HG03280 (cell line): ENCODE measurements around the gene SPRED2.
A peak's percentile ranks its signal among the peaks of the same experiment; 100 is the strongest.

Experiments
- ATAC-seq: cut with Tn5 transposase; IDR thresholded peaks from one replicate; pipeline ENCODE4 v1.9.1; 2021; ENCODE audit warnings: mild to moderate bottlenecking, moderate library complexity; ENCODE audit not compliant: unreplicated experiment

Gene SPRED2

GRCh38 chr2:65416321-65416720, 16.1 kb downstream of the SPRED2 start:
- ATAC-seq: no peak

- ATAC-seq: no peak
Observed at GRCh38 chr2:65415091-65415490, 17.3 kb downstream of the SPRED2 start.

- ATAC-seq: no peak
Observed at GRCh38 chr2:65413610-65414009, 18.8 kb downstream of the SPRED2 start.

- no peak for ATAC-seq
Observed at GRCh38 chr2:65413106-65413505, 19.3 kb downstream of the SPRED2 start.

- no peak for ATAC-seq
Observed at GRCh38 chr2:65411056-65411795, 21.2 kb downstream of the SPRED2 start.

DNA sequence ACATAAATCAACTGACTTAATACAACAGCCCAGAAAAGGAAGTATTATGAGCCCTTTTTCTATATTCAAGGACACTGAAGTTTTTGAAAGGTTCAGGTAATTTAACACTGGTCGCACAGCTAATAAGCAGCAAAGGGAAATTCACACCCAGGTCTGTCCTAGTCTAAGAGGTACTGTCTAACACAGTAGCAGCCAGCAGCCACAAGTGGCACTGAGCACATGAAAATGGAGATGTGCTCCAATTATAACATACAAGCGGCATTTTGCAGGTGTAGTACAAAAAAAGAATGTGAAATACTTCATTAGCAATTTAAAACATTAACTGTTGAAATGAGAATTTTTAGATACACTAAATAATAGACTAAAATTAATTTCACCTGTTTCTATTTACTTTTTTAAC, 23.4 kb downstream of the SPRED2 start:
- no peak for ATAC-seq

- ATAC-seq: no peak
Observed at GRCh38 chr2:65407240-65407639, 25.2 kb downstream of the SPRED2 start.

- ATAC-seq: no peak
Observed at GRCh38 chr2:65404988-65405697, 27.3 kb downstream of the SPRED2 start.

- ATAC-seq: no peak
Observed at GRCh38 chr2:65403529-65403915, 28.9 kb downstream of the SPRED2 start.

GRCh38 chr2:65402780-65403528, 29.4 kb downstream of the SPRED2 start:
- no peak for ATAC-seq

- no peak for ATAC-seq
Observed at GRCh38 chr2:65402323-65402722, 30.1 kb downstream of the SPRED2 start.

GRCh38 chr2:65397122-65397521, 35.3 kb downstream of the SPRED2 start:
- ATAC-seq: no peak

- ATAC-seq: no peak
Observed at GRCh38 chr2:65396348-65397026, 35.9 kb downstream of the SPRED2 start.

GRCh38 chr2:65395621-65396347, 36.6 kb downstream of the SPRED2 start:
- ATAC-seq: no peak

DNA sequence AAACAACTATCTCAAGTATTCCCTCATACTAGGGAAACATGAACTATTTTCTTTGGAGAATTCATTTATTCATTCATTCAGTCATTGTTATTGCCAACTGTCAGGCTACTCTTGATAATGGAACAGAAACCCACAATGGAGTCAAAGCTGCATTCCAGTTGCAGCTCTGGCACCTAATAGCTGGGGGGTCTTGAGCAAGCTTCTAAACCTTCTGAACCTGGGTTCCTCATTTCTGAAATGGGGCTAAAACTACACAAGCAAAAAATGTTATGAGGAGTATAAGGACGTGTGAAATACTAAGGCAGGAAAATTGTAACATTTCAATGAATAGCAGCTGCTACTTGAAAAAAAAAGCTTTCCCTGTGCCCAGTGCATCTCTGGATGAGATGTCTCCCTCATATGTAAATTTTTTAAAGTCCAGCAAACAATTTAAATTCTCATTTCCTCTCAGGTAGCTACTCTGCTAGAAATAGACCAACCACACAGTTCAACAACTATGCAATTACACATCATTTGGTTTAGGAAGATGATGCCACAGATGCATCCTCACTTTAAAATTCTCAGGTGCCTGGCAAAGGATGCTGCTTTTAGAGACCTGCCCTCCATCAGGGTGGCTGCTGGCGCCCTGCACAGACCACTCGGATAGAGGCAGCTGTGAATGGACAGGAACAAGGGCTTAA, 38.5 kb downstream of the SPRED2 start:
- ATAC-seq: no peak

DNA sequence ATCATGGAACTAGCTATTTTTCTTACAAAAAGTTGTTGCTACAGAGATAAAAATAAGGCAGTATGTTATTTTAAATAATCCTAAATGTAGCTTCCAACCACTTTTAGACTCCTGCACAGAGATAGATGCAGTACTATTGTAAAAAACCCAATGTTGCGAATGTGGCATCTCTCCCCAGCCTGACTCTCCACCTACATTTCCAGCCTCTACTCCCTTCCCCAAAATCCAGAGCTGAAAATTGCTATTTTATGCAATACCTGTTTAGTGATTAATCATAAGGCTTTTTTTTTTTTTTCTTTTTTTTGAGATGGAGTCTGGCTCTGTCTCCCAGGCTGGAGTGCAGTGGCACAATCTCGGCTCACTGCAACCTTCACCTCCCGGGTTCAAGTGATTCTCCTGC, 39.4 kb downstream of the SPRED2 start:
- ATAC-seq: no peak

GRCh38 chr2:65392609-65393008, 39.8 kb downstream of the SPRED2 start:
- no peak for ATAC-seq

DNA sequence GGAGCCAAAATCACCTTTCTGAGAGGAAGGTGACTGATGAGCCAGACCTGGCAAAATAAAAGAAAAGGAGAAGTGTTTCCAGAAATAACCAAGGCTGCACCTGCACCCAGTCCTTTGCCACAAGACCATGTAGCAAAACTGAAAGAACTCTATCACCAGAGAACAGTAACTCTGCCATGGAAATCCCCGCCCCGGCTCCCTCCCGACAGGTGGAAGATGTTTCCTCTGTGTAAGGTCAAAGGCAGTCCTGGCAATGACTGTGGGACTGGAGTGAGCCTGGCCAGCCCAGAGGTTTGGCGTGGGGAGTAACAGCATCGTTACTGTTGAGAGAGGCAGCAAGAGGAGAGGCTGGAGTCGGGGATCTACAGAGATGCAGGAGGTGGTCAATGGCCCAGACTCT, 42.3 kb downstream of the SPRED2 start:
- peak; percentile 82 for ATAC-seq

- no peak for ATAC-seq
Observed at GRCh38 chr2:65389476-65389875, 42.9 kb downstream of the SPRED2 start.
